NCI-H460 (cell line): ENCODE measurements around the gene MSTN. TPM values are rescaled to one million over a fixed set of nuclear protein-coding genes. Genes with fewer than 3 reads are reported as not detected.

Experiments
- DNase-seq: peaks from one replicate; pipeline ENCODE4 v3.0.0-alpha.2; 2016; ENCODE audit warnings: low read depth; ENCODE audit errors: extremely low read depth
- polyA plus RNA-seq: library from polyadenylated mRNA; depleted of rRNA; stranded (reverse); fragments of >200 nt; gene quantifications from 2 replicates; pipeline ENCODE4 v1.2.3, GENCODE V29; 2014; cell fraction: nucleus; rRNA removed
- total RNA-seq: library from RNA; depleted of rRNA; stranded (reverse); fragments of >200 nt; shearing (Covaris generic); gene quantifications from 2 replicates; pipeline ENCODE4 v1.2.3, GENCODE V29; 2014; rRNA removed

The MSTN gene
- total RNA-seq = 0.07 and 0.17 TPM in 2 replicates
- 0.32 TPM in 1 of 2 replicates, not detected in the other for polyA plus RNA-seq

GRCh38 chr2:190062601-190063000 is at the start of gene MSTN:
Gene MSTN, minus strand, starts transcription at chr2:190062729. Its CDS starts 133 bp downstream, at chr2:190062596.
- DNase-seq = no peak

- DNase-seq = no peak
These were observed 48.6 kb upstream of the MSTN start for GRCh38 chr2:190111166-190111565.

- no peak for DNase-seq
These were observed 48.2 kb upstream of the MSTN start for GRCh38 chr2:190110699-190111098.

GRCh38 chr2:190110131-190110530 is 47.6 kb upstream of the MSTN start:
- DNase-seq = no peak

GRCh38 chr2:190107409-190107808 is 44.9 kb upstream of the MSTN start:
- no peak for DNase-seq

- DNase-seq = no peak
These were observed 44.3 kb upstream of the MSTN start for GRCh38 chr2:190106783-190107182.

- DNase-seq = no peak
These were observed 43.0 kb upstream of the MSTN start for GRCh38 chr2:190105554-190105953.

- DNase-seq = no peak
These were observed 40.6 kb upstream of the MSTN start for GRCh38 chr2:190103144-190103543.

- DNase-seq = no peak
These were observed 37.6 kb upstream of the MSTN start for GRCh38 chr2:190099890-190100697.

- DNase-seq = no peak
These were observed 36.3 kb upstream of the MSTN start for GRCh38 chr2:190098851-190099250.

GRCh38 chr2:190097115-190097514 is 34.6 kb upstream of the MSTN start:
- no peak for DNase-seq

GRCh38 chr2:190094316-190094871 is 31.9 kb upstream of the MSTN start:
- DNase-seq = no peak

- no peak for DNase-seq
These were observed 31.3 kb upstream of the MSTN start for GRCh38 chr2:190093793-190094192.

GRCh38 chr2:190090148-190090547 is 27.6 kb upstream of the MSTN start:
- no peak for DNase-seq

- DNase-seq = peak; percentile 71
These were observed 26.4 kb upstream of the MSTN start for GRCh38 chr2:190088917-190089316.

GRCh38 chr2:190084704-190085103 is 22.2 kb upstream of the MSTN start:
- no peak for DNase-seq

- DNase-seq = no peak
These were observed 19.6 kb upstream of the MSTN start for GRCh38 chr2:190082118-190082517.

- DNase-seq = no peak
These were observed 18.1 kb upstream of the MSTN start for GRCh38 chr2:190080527-190081049.

- no peak for DNase-seq
These were observed 16.6 kb upstream of the MSTN start for GRCh38 chr2:190079160-190079559.

GRCh38 chr2:190075623-190076022 is 13.1 kb upstream of the MSTN start:
- DNase-seq = no peak

- peak; percentile 67 for DNase-seq
These were observed 7.6 kb upstream of the MSTN start for GRCh38 chr2:190069936-190070696.
